Neural progenitor cell (in vitro differentiated cells): ENCODE results near the gene VPS35. TPM values are rescaled to one million over a fixed set of nuclear protein-coding genes. Genes with fewer than 3 reads are reported as not detected.
A peak's percentile ranks its signal among the peaks of the same experiment; 100 is the strongest.
"Not testable (repeated sequence)": the region's sequence is repeated elsewhere in the genome, so short reads cannot be mapped to it uniquely, and the experiment has no call there.

Experiments
- DNase-seq: peaks from one replicate; pipeline ENCODE4 v3.0.0-alpha.2; 2016; ENCODE audit warnings: low spot score
- H2AFZ ChIP-seq: fragments of 200-600 bp; sonication (generic); replicated peaks from 2 replicates; pipeline ENCODE4 v1.6.1; 2016; ENCODE audit warnings: antibody characterized with exemption
- H3F3A ChIP-seq: fragments of 200-600 bp; sonication (generic); 2 replicates; pipeline ENCODE4 v1.6.1; 2016; ENCODE audit warnings: antibody characterized with exemption, low read depth
- H3K27ac ChIP-seq: fragments of 200-600 bp; sonication (generic); 2 replicates; pipeline ENCODE4 v1.5.1; 2016; ENCODE audit warnings: mild to moderate bottlenecking
- H3K27me3 ChIP-seq: fragments of 200-600 bp; sonication (generic); 2 replicates; pipeline ENCODE4 v1.6.1; 2016; ENCODE audit warnings: mild to moderate bottlenecking, moderate library complexity
- H3K36me3 ChIP-seq: fragments of 200-600 bp; sonication (generic); 2 replicates; pipeline ENCODE4 v1.5.1; 2016
- H3K4me1 ChIP-seq: fragments of 200-600 bp; sonication (generic); 2 replicates; pipeline ENCODE4 v1.6.1; 2016; ENCODE audit warnings: mixed run types
- H3K4me2 ChIP-seq: fragments of 200-600 bp; sonication (generic); 2 replicates; pipeline ENCODE4 v1.6.1; 2016
- H3K4me3 ChIP-seq: fragments of 200-600 bp; sonication (generic); 2 replicates; pipeline ENCODE4 v1.5.1; 2016
- H3K79me2 ChIP-seq: fragments of 200-600 bp; sonication (generic); 2 replicates; pipeline ENCODE4 v1.6.1; 2016; ENCODE audit warnings: low read depth
- H3K9ac ChIP-seq: fragments of 200-600 bp; sonication (generic); 2 replicates; pipeline ENCODE4 v1.6.1; 2016
- H3K9me3 ChIP-seq: fragments of 200-600 bp; sonication (generic); 2 replicates; pipeline ENCODE4 v1.5.1; 2016; ENCODE audit warnings: low read depth
- H4K20me1 ChIP-seq: fragments of 200-600 bp; sonication (generic); 2 replicates; pipeline ENCODE4 v1.6.1; 2016; ENCODE audit warnings: low read depth
- H3K27ac Mint-ChIP-seq: 3 replicates; pipeline ENCODE4 v1.8.0; 2021; ENCODE audit warnings: mixed read lengths
- H3K27me3 Mint-ChIP-seq: 2 replicates; pipeline ENCODE4 v1.8.0; 2022; ENCODE audit warnings: low read depth, mild to moderate bottlenecking, inconsistent platforms, moderate library complexity, mixed read lengths; ENCODE audit not compliant: insufficient read depth
- H3K36me3 Mint-ChIP-seq: 3 replicates; pipeline ENCODE4 v1.8.0; 2021; ENCODE audit warnings: mixed read lengths
- H3K4me1 Mint-ChIP-seq: 3 replicates; pipeline ENCODE4 v1.8.0; 2021; ENCODE audit warnings: mixed read lengths
- H3K4me3 Mint-ChIP-seq: 3 replicates; pipeline ENCODE4 v1.8.0; 2021; ENCODE audit warnings: mild to moderate bottlenecking, moderate library complexity, mixed read lengths
- H3K9me3 Mint-ChIP-seq: 3 replicates; pipeline ENCODE4 v1.8.0; 2020; ENCODE audit warnings: mixed read lengths
- EZH2 ChIP-seq: fragments of 200-600 bp; sonication (generic); IDR thresholded peaks from 2 replicates; pipeline ENCODE4 v1.6.1; 2017; ENCODE audit warnings: antibody characterized with exemption, mild to moderate bottlenecking, moderate library complexity
- EZH2phosphoT487 ChIP-seq: fragments of 200-600 bp; sonication (generic); IDR thresholded peaks from 2 replicates; pipeline ENCODE4 v1.6.1; 2017; ENCODE audit warnings: antibody characterized with exemption
- total RNA-seq: library from RNA; depleted of rRNA; stranded (reverse); fragments of >200 nt; gene quantifications from 2 replicates; pipeline ENCODE4 v1.2.3, GENCODE V29; 2015; ENCODE audit warnings: low replicate concordance
- TF ChIP-seq, protein P1 (sequence below): fragments of 200-600 bp; sonication (generic); IDR thresholded peaks from 2 replicates; pipeline ENCODE4 v1.5.1; 2017; ENCODE audit warnings: antibody characterized with exemption, mild to moderate bottlenecking

VPS35 gene
- total RNA-seq, 1 donor from 2014 or later, result 115 TPM

DNA sequence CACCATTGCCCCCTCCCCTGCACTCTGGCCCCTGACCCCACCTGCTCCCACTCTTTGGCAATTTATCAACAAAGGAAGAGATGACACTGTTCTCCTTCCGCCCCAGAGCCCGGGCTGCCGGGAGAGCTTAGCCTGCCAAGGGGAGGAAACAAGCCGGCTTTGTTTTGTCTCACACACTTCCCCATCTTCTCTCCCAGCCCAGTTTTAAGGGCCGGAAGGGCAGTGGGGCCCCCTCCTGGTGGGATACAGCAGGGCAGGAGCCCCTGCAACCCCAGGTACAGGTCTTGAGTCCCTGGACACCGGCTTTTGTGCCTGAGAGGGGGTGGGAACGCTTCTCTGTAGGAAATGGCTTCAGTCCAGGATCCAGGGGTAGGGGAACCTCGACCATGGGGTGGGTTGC, 65.7 kb downstream of the VPS35 start:
- H3F3A ChIP-seq, H3K9me3 Mint-ChIP-seq, H2AFZ ChIP-seq, H3K27me3 ChIP-seq, H3K4me1 ChIP-seq, H3K9ac ChIP-seq, DNase-seq, H3K4me3 ChIP-seq, H3K36me3 ChIP-seq, H3K9me3 ChIP-seq, H3K27ac Mint-ChIP-seq, H3K36me3 Mint-ChIP-seq, H4K20me1 ChIP-seq, H3K4me3 Mint-ChIP-seq, H3K4me2 ChIP-seq, H3K27ac ChIP-seq, H3K27me3 Mint-ChIP-seq: not testable (repeated sequence)
- TF ChIP-seq, protein P1, sequence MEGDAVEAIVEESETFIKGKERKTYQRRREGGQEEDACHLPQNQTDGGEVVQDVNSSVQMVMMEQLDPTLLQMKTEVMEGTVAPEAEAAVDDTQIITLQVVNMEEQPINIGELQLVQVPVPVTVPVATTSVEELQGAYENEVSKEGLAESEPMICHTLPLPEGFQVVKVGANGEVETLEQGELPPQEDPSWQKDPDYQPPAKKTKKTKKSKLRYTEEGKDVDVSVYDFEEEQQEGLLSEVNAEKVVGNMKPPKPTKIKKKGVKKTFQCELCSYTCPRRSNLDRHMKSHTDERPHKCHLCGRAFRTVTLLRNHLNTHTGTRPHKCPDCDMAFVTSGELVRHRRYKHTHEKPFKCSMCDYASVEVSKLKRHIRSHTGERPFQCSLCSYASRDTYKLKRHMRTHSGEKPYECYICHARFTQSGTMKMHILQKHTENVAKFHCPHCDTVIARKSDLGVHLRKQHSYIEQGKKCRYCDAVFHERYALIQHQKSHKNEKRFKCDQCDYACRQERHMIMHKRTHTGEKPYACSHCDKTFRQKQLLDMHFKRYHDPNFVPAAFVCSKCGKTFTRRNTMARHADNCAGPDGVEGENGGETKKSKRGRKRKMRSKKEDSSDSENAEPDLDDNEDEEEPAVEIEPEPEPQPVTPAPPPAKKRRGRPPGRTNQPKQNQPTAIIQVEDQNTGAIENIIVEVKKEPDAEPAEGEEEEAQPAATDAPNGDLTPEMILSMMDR, result peak; percentile 15
- H3K79me2 ChIP-seq, result peaks cover 27% of the 10 kb centered on the region
- H3K4me1 Mint-ChIP-seq, result peaks cover 15% of the 10 kb centered on the region

DNA sequence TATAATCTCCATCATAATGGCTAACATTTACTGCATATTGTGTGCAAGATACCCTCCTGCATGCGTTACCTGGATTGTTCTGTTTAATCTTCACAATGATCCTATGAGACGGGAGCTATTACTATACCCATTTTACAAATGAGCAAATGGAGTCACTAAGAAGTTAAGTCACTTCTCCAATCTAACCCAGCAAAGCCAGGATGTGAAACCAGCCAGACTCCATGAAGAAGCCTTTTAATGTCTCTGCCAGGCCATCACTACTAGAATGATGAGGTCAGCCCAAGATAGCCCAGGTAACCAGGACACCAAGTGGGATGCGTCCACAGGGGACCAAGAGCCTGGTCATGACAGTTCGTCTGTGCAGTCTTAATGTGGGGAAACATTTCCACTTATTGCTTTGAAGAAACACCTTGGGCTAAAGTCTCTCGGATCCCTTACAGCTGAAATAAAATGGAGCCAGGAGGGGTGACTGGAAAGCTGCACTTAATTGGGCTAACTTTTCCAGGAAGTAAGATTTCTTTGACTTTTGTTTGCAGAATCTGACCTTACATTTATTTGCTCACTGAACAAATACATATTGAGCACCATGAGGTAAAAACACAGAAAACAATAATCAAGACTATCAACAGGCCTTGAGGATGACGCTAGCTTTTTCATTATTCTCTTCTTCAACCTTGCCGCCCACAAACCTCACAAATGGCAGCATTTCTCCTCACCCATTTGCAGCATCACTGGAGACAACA, 66.9 kb downstream of the VPS35 start:
- Histone ChIP-seq H3K4me2 (no peak overlapping the region), H3K79me2 (peaks cover 27% of the 10 kb centered on the region), H3K9me3 (no peaks in the 10 kb centered on the region), H3K4me3 (no peak overlapping the region), H3K36me3 (peaks cover 6% of the 10 kb centered on the region), H3K27ac (no peak overlapping the region), H3K4me1 (peaks cover 10% of the 10 kb centered on the region), H4K20me1 (no peaks in the 10 kb centered on the region), H2AFZ (peak overlapping the region; percentile 5), H3K27me3 (no peaks in the 10 kb centered on the region), H3K9ac (no peak overlapping the region), H3F3A (peaks cover 4% of the 10 kb centered on the region)
- no peaks in the 10 kb centered on the region for H3K9me3 Mint-ChIP-seq
- no peak overlapping the region for H3K27ac Mint-ChIP-seq
- DNase-seq, result no peak
- no peaks in the 10 kb centered on the region for H3K27me3 Mint-ChIP-seq
- no peaks in the 10 kb centered on the region for H3K36me3 Mint-ChIP-seq
- peaks cover 15% of the 10 kb centered on the region for H3K4me1 Mint-ChIP-seq
- peak overlapping the region; percentile 95 for H3K4me3 Mint-ChIP-seq
- TF ChIP-seq, protein P1, result no peak
- no peak for TF ChIP-seq EZH2phosphoT487
- TF ChIP-seq EZH2, result no peak

DNA sequence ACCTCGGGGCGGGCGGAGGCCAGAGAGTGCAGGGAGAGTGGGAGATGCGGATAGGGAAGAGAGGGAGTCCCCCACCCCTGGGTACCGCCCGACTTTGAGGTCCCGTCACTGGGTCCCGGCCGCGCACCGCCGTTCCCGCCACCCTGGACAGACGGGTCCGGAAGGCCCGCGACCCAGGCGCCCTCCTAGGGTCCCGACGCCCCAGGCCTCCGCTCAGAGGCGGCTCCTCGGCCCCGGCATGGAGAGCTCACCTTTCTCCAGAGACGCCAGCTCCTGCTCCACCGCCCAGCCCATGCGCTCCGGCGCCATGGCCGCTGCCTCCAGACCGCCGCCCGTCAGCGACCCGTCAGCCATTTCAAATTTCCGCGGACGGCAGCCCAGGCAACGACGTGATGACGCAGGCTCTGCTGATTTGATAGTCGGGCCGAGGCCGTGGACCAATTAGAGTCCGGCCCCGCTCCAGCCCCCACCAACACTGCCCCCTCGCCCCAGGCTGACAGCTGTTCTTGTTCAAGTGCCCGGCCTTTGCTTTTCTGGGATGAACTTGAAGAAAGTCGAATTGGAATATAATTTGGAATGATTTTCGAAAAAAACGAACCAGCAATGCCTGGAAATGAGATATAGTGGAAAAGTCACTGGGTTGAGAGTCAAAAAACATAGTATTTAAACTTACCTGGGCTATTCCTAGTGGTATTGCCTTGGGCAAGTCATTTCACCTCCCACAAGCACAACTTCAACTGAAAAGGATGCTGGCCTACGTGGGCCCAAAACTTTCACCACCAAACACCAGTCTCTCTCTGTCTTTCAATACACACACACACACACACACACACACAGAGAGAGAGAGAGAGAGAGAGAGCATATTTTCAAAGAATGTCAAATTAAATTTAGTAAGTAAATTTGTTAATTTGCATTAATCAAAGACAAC, 67.7 kb downstream of the VPS35 start, which contains the start of gene SHCBP1:
TSS of gene SHCBP1 (minus strand) at position 374 of the 928 bp plus-strand sequence. CDS start at position 354, 20 bp downstream.
- H3K36me3 ChIP-seq, result peaks cover 8% of the 10 kb centered on the region
- no peaks in the 10 kb centered on the region for H3K36me3 Mint-ChIP-seq
- H3K4me2 ChIP-seq, result peak within 1 kb of the TSS; percentile 93
- H3K79me2 ChIP-seq, result peaks cover 27% of the 10 kb centered on the region
- peaks cover 4% of the 10 kb centered on the region for H3F3A ChIP-seq
- H3K4me1 Mint-ChIP-seq, result peaks cover 15% of the 10 kb centered on the region
- H3K27ac Mint-ChIP-seq, result peak within 1 kb of the TSS; percentile 89
- H4K20me1 ChIP-seq, result no peaks in the 10 kb centered on the region
- TF ChIP-seq EZH2phosphoT487 (no peak), EZH2 (no peak)
- TF ChIP-seq, protein P1, result no peak
- H3K9me3 Mint-ChIP-seq, result no peaks in the 10 kb centered on the region
- peak within 1 kb of the TSS; percentile 95 for H3K4me3 Mint-ChIP-seq
- no peaks in the 10 kb centered on the region for H3K27me3 ChIP-seq
- H3K4me1 ChIP-seq, result peaks cover 10% of the 10 kb centered on the region
- H3K9ac ChIP-seq, result peak within 1 kb of the TSS; percentile 68
- peak within 1 kb of the TSS; percentile 74 for H2AFZ ChIP-seq
- H3K4me3 ChIP-seq, result peak within 1 kb of the TSS; percentile 84
- DNase-seq, result peak; percentile 90
- H3K9me3 ChIP-seq, result no peaks in the 10 kb centered on the region
- H3K27ac ChIP-seq, result no peak within 1 kb of the TSS
- H3K27me3 Mint-ChIP-seq, result no peaks in the 10 kb centered on the region
